Measurements from ENCODE around the gene DNAAF1.

DNAAF1 gene

GRCh38 chr16:84161037-84161436, 15.9 kb downstream of the DNAAF1 start:
- no peak for DNase-seq (ENCODE audit: low read depth in 2 of 2)

GRCh38 chr16:84161801-84162200, 16.7 kb downstream of the DNAAF1 start:
- no peak for DNase-seq (ENCODE audit: low read depth in 2 of 2)

GRCh38 chr16:84165746-84166145, 20.6 kb downstream of the DNAAF1 start:
- DNase-seq (ENCODE audit: low read depth in 2 of 2): no peak

GRCh38 chr16:84166796-84167695, 21.9 kb downstream of the DNAAF1 start:
- DNase-seq (ENCODE audit: low read depth in 2 of 2): peak in 1 of 2 donors; percentile 32

- no peak for DNase-seq (ENCODE audit: low read depth in 2 of 2)
Measured at GRCh38 chr16:84169765-84170310, 24.7 kb downstream of the DNAAF1 start.

GRCh38 chr16:84174396-84174795, 29.3 kb downstream of the DNAAF1 start:
- DNase-seq (ENCODE audit: low read depth in 2 of 2): no peak

GRCh38 chr16:84175350-84176081, 30.4 kb downstream of the DNAAF1 start:
- peak in 1 of 2 donors; percentile 54 for DNase-seq (ENCODE audit: low read depth in 2 of 2)

- no peak for DNase-seq (ENCODE audit: low read depth in 2 of 2)
Measured at GRCh38 chr16:84176192-84177053, 31.3 kb downstream of the DNAAF1 start.

GRCh38 chr16:84177741-84178073, 32.6 kb downstream of the DNAAF1 start:
- DNase-seq (ENCODE audit: low read depth in 2 of 2): no peak

- DNase-seq (ENCODE audit: low read depth in 2 of 2): no peak
Measured at GRCh38 chr16:84178146-84178765, 33.1 kb downstream of the DNAAF1 start.

GRCh38 chr16:84178892-84179611, 33.9 kb downstream of the DNAAF1 start:
- DNase-seq (ENCODE audit: low read depth in 2 of 2): no peak

- no peak for DNase-seq (ENCODE audit: low read depth in 2 of 2)
Measured at GRCh38 chr16:84179612-84180320, 34.7 kb downstream of the DNAAF1 start.

GRCh38 chr16:84180519-84181140, 35.5 kb downstream of the DNAAF1 start:
- no peak for DNase-seq (ENCODE audit: low read depth in 2 of 2)

- DNase-seq (ENCODE audit: low read depth in 2 of 2): no peak
Measured at GRCh38 chr16:84181144-84181915, 36.2 kb downstream of the DNAAF1 start.

- no peak for DNase-seq (ENCODE audit: low read depth in 2 of 2)
Measured at GRCh38 chr16:84182104-84182503, 37.0 kb downstream of the DNAAF1 start.

- DNase-seq (ENCODE audit: low read depth in 2 of 2): no peak
Measured at GRCh38 chr16:84182680-84183571, 37.8 kb downstream of the DNAAF1 start.

GRCh38 chr16:84183572-84183875, 38.4 kb downstream of the DNAAF1 start:
- no peak for DNase-seq (ENCODE audit: low read depth in 2 of 2)

All from stimulated activated CD8-positive, alpha-beta memory T cell treated with anti-CD3 and anti-CD28 coated beads, Interleukin-2, amount 100 ng/mL, for 48 hours (primary cell).